Panc1 (cell line): ENCODE data around the gene SEPTIN8. TPM values are rescaled to one million over a fixed set of nuclear protein-coding genes. Genes with fewer than 3 reads are reported as not detected.

Experiments used
- ATAC-seq: fragments of 200-7000 bp; cut with Tn5 transposase; 2 replicates; pipeline ENCODE4 v1.9.1; 2020; ENCODE audit warnings: mild to moderate bottlenecking, moderate library complexity
- BruUV-seq: library from RNA; stranded (reverse); fragments of 400-500 nt; replicated peaks from 2 replicates; lab custom pipeline; 2021; lab: Mats Ljungman, UMichigan
- CTCF ChIA-PET: fragments of 300-600 bp; sonication (Branson Sonifier 250); formaldehyde crosslinking; loops from one replicate; lab custom pipeline; 2022; ENCODE audit warnings: antibody characterized with exemption; lab: Charles Lee
- POLR2A ChIA-PET: fragments of 300-600 bp; sonication (Branson Sonifier 250); formaldehyde crosslinking; loops from one replicate; lab custom pipeline; 2022; ENCODE audit warnings: antibody characterized with exemption; lab: Charles Lee
- DNase-seq: peaks from one replicate; pipeline ENCODE4 v3.0.0-alpha.2; 2010; ENCODE audit warnings: low read depth, low spot score
- H3K27ac ChIP-seq: 2 replicates; pipeline ENCODE4 v1.5.1; 2011; ENCODE audit warnings: mild to moderate bottlenecking, low read length, inconsistent platforms
- H3K27me3 ChIP-seq: fragments of 200-500 bp; sonication (Bioruptor generic); 2 replicates; pipeline ENCODE4 v1.6.0; 2014; ENCODE audit warnings: low read length, inconsistent platforms; ENCODE audit not compliant: control insufficient read depth, insufficient read depth
- H3K36me3 ChIP-seq: fragments of 200-500 bp; sonication (Bioruptor generic); 2 replicates; pipeline ENCODE4 v1.5.1; 2014; ENCODE audit warnings: inconsistent platforms, mild to moderate bottlenecking, low read length, moderate library complexity; ENCODE audit not compliant: control insufficient read depth, insufficient read depth
- H3K4me1 ChIP-seq: 2 replicates; pipeline ENCODE4 v1.5.1; 2011; ENCODE audit warnings: inconsistent platforms, mild to moderate bottlenecking, low read length, moderate library complexity; ENCODE audit not compliant: control insufficient read depth, insufficient read depth
- H3K4me3 ChIP-seq, 2 experiments: 2 replicates each; pipeline ENCODE4 v1.5.1; 2011 to 2012; ENCODE audit warnings: low read depth in 2 of 2, low read length in 2 of 2, mild to moderate bottlenecking in 2 of 2, inconsistent platforms in 1 of 2, moderate library complexity in 1 of 2
- H3K9me3 ChIP-seq: fragments of 200-500 bp; sonication (Bioruptor generic); 2 replicates; pipeline ENCODE4 v1.5.1; 2014; ENCODE audit warnings: low read depth, mild to moderate bottlenecking, inconsistent platforms, low read length, moderate library complexity; ENCODE audit not compliant: control insufficient read depth, insufficient read depth
- POLR2AphosphoS5 ChIP-seq: IDR thresholded peaks from 2 replicates; pipeline ENCODE4 v1.6.1; 2012; ENCODE audit warnings: mild to moderate bottlenecking, low read depth, low read length, moderate library complexity
- REST ChIP-seq, 2 experiments: IDR thresholded peaks; 2 replicates each; pipeline ENCODE4 v1.6.1; 2011 to 2012; ENCODE audit warnings: low read depth in 2 of 2, control low read depth in 1 of 2, low read length in 1 of 2, mild to moderate bottlenecking in 1 of 2, moderate library complexity in 1 of 2; ENCODE audit not compliant: insufficient read depth in 1 of 2
- SIN3A ChIP-seq: IDR thresholded peaks from 2 replicates; pipeline ENCODE4 v1.6.1; 2012; ENCODE audit warnings: low read depth, mild to moderate bottlenecking, low read length, moderate library complexity, borderline replicate concordance; ENCODE audit not compliant: insufficient read depth
- TCF7L2 ChIP-seq: IDR thresholded peaks from 2 replicates; pipeline ENCODE4 v1.6.1; 2011; ENCODE audit warnings: mild to moderate bottlenecking, low read depth, low read length, inconsistent platforms
- in situ Hi-C: cut with HindIII; loops from 2 replicates; pipeline ENCODE4 v1.10.0; 2016; ENCODE audit warnings: low sequenced_read_pairs, low pct_unique_long_range_greater_than_20kb
- intact Hi-C: fragments of 100-400 bp; cut with micrococcal nuclease; formaldehyde crosslinking; loops from one replicate; pipeline ENCODE4 v1.10.0; 2022; ENCODE audit not compliant: unreplicated experiment
- total RNA-seq: library from RNA; stranded (reverse); gene quantifications from one replicate; pipeline ENCODE4 v1.2.1, GENCODE V29; 2021; ENCODE audit not compliant: unreplicated experiment
- TF ChIP-seq, protein P1 (sequence below): fragments of 450-650 bp; IDR thresholded peaks from 2 replicates; pipeline ENCODE4 v1.5.1; 2017; ENCODE audit warnings: mild to moderate bottlenecking

The SEPTIN8 gene
- total RNA-seq, 1 experiment from 2014 or later: 22.8 TPM

- H3K4me3 ChIP-seq: no peak overlapping the region
- no peak for DNase-seq
- no peaks in the 10 kb centered on the region for H3K9me3 ChIP-seq
- no peak for TF ChIP-seq TCF7L2
- no peak for TF ChIP-seq POLR2AphosphoS5
- TF ChIP-seq SIN3A: no peak
- TF ChIP-seq, protein P1, sequence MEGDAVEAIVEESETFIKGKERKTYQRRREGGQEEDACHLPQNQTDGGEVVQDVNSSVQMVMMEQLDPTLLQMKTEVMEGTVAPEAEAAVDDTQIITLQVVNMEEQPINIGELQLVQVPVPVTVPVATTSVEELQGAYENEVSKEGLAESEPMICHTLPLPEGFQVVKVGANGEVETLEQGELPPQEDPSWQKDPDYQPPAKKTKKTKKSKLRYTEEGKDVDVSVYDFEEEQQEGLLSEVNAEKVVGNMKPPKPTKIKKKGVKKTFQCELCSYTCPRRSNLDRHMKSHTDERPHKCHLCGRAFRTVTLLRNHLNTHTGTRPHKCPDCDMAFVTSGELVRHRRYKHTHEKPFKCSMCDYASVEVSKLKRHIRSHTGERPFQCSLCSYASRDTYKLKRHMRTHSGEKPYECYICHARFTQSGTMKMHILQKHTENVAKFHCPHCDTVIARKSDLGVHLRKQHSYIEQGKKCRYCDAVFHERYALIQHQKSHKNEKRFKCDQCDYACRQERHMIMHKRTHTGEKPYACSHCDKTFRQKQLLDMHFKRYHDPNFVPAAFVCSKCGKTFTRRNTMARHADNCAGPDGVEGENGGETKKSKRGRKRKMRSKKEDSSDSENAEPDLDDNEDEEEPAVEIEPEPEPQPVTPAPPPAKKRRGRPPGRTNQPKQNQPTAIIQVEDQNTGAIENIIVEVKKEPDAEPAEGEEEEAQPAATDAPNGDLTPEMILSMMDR: no peak
- no peak for TF ChIP-seq REST (IDR thresholded peaks at IDR 0.05; ENCODE audit: insufficient read depth in 1 of 2, low read depth in 2 of 2, low read length in 1 of 2)
- H3K27me3 ChIP-seq: no peaks in the 10 kb centered on the region
- H3K36me3 ChIP-seq: no peaks in the 10 kb centered on the region
- ChIA-PET POLR2A (interaction anchor here (0.6 kb wide), 2 partner anchors 18 to 173 kb away, joined by 4 to 16 read pairs; no protein-coding TSS in a partner anchor), CTCF (interaction anchor here (0.9 to 2.0 kb wide), 9 partner anchors 8 to 292 kb away, joined by 3 to 15 read pairs (median 4); partner anchors contain the start of gene SHROOM1)
- intact Hi-C loops (loop anchor here (10.0 kb wide), 2 partner anchors 65 to 295 kb away; no protein-coding TSS in a partner anchor), in situ Hi-C loops (no loop called here)
- no peak overlapping the region for H3K27ac ChIP-seq
- no TSS peak for BruUV-seq
- H3K4me1 ChIP-seq: peaks cover 14% of the 10 kb centered on the region
- ATAC-seq: no peak
Observed at GRCh38 chr5:132819468-132819867, 42.4 kb upstream of the SEPTIN8 start.

DNA sequence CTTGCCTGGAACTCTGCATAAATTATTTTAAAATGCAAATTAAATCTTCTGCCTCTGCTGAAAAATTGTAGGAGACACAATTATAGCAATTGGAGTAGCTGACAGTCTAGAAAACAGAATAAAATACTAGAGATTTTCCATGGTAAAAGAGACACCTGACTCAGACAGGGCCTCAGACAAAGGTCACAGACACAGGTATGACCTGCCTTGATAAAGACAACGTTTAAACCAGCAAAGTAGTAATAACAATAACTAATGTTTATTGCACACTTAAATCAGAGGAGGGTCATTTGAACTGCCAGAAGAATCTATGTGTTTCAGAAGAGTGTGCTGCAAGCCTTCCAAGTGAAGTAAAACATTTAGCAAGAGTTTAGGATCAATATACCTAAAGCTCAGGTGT, 40.0 kb upstream of the SEPTIN8 start:
- Histone ChIP-seq H3K27me3 (peaks cover 8% of the 10 kb centered on the region), H3K27ac (no peak overlapping the region), H3K4me3 (no peak overlapping the region), H3K9me3 (no peaks in the 10 kb centered on the region), H3K4me1 (peaks cover 18% of the 10 kb centered on the region), H3K36me3 (no peaks in the 10 kb centered on the region)
- DNase-seq: no peak
- POLR2A ChIA-PET: interaction anchor here (0.6 kb wide), 1 partner anchor 155 kb away, joined by 5 read pairs; no protein-coding TSS in a partner anchor
- CTCF ChIA-PET: no interaction called here
- TF ChIP-seq SIN3A (no peak), POLR2AphosphoS5 (no peak), TCF7L2 (no peak), REST (IDR thresholded peaks at IDR 0.05; ENCODE audit: insufficient read depth in 1 of 2, low read depth in 2 of 2, low read length in 1 of 2) (no peak)
- TF ChIP-seq, protein P1: no peak
- in situ Hi-C loops: no loop called here
- BruUV-seq: no TSS peak
- ATAC-seq: no peak
- intact Hi-C loops: loop anchor here (10.0 kb wide), 2 partner anchors 62 to 292 kb away; no protein-coding TSS in a partner anchor
